Lung (tissue), 12 donors: ENCODE measurements around the gene NUP98. TPM values are rescaled to one million over a fixed set of nuclear protein-coding genes. Genes with fewer than 3 reads are reported as not detected.

Source experiments
- ATAC-seq: fragments of 200-7000 bp; cut with Tn5 transposase; one replicate; pipeline ENCODE4 v1.9.1; 2020; ENCODE audit warnings: moderate number of reproducible peaks; ENCODE audit not compliant: insufficient read depth, low FRiP score
- DNase-seq, 3 donors: peaks; one replicate each; pipeline ENCODE4 v3.0.0-alpha.2; 2013 to 2017
- H3K27ac ChIP-seq, 2 donors: one replicate each; pipeline ENCODE4 v1.5.1; 2013; ENCODE audit warnings: mild to moderate bottlenecking in 2 of 2, moderate library complexity in 2 of 2, control low read depth in 1 of 2, inconsistent platforms in 1 of 2, low read depth in 1 of 2, low read length in 1 of 2
- H3K27me3 ChIP-seq, 3 donors: one replicate each; pipeline ENCODE4 v1.5.1; 2013; ENCODE audit warnings: low read length in 2 of 3; ENCODE audit not compliant: control insufficient read depth in 3 of 3, insufficient read depth in 3 of 3
- H3K36me3 ChIP-seq, 4 donors: one replicate each; pipeline ENCODE4 v1.5.1; 2013; ENCODE audit warnings: low read length in 4 of 4, mild to moderate bottlenecking in 1 of 4, moderate library complexity in 1 of 4; ENCODE audit not compliant: control insufficient read depth in 4 of 4, insufficient read depth in 4 of 4
- H3K4me1 ChIP-seq, 5 donors: one replicate each; pipeline ENCODE4 v1.5.1; 2013; ENCODE audit warnings: low read length in 5 of 5, mild to moderate bottlenecking in 2 of 5, moderate library complexity in 1 of 5; ENCODE audit not compliant: control insufficient read depth in 5 of 5, insufficient read depth in 5 of 5
- H3K4me3 ChIP-seq: one replicate; pipeline ENCODE4 v1.5.1; 2013; ENCODE audit warnings: mild to moderate bottlenecking, control low read depth, moderate library complexity
- H3K9ac ChIP-seq, 2 donors: one replicate each; pipeline ENCODE4 v1.5.1; 2013; ENCODE audit warnings: low read length in 2 of 2, control low read depth in 1 of 2; ENCODE audit not compliant: insufficient read depth in 1 of 2
- H3K9me3 ChIP-seq, 4 donors: one replicate each; pipeline ENCODE4 v1.5.1; 2013; ENCODE audit warnings: low read length in 3 of 4, mild to moderate bottlenecking in 1 of 4, moderate library complexity in 1 of 4; ENCODE audit not compliant: control insufficient read depth in 4 of 4, insufficient read depth in 3 of 4
- CTCF ChIP-seq: IDR thresholded peaks from 2 replicates; pipeline ENCODE4 v1.5.1; 2012; ENCODE audit warnings: mild to moderate bottlenecking; ENCODE audit errors: control extremely low read depth, extremely low read depth
- WGBS, 2 donors: extraction: QIAGEN DNeasy Blood & Tissue Kit; methylation state at CpG; one replicate each; pipeline ENCODE4 v1.1.7; 2013; 5-methylcytosine and 5-hydroxymethylcytosine counted together
- polyA plus RNA-seq, 2 donors: library from polyadenylated mRNA; stranded (reverse); fragments of 200-250 nt; gene quantifications; one replicate each; pipeline ENCODE4 v1.2.1, GENCODE V29; 2013
- total RNA-seq, 2 donors: library from RNA; depleted of rRNA in 1 of 2; stranded (reverse); fragments of >200 nt in 1 of 2; gene quantifications; one replicate each; pipeline ENCODE4 v1.2.1, GENCODE V29; 2014 to 2021
- donor health status: control.
- donor health status: control.
- donor health status: Bipolar disorder and iron deficiency.
- donor health status: healthy.
- donor health status: DM: yes; HTN: yes; CAD: no.

NUP98 gene
- total and polyA plus RNA-seq, 4 donors: 16.6 to 109 (median 59.7) TPM

GRCh38 chr11:3684129-3684818, 113.1 kb downstream of the NUP98 start:
- Histone ChIP-seq H3K9me3 (no peaks in the 10 kb centered on the region), H3K9ac (no peak overlapping the region), H3K27me3 (no peaks in the 10 kb centered on the region), H3K4me3 (no peak overlapping the region), H3K36me3 (peaks cover 32 to 65% (median 52%) of the 10 kb centered on the region in 4 donors), H3K4me1 (peaks cover 0 to 11% (median 3%) of the 10 kb centered on the region in 5 donors), H3K27ac (no peak overlapping the region)
- DNase-seq: no peak
- ATAC-seq: no peak
- no peak for TF ChIP-seq CTCF
- WGBS, 2 donors: 83 to 94% methylated on average over 12 of the region's 12 CpGs

GRCh38 chr11:3683039-3683438, 114.3 kb downstream of the NUP98 start:
- no peak for ATAC-seq
- Histone ChIP-seq H3K27ac (no peak overlapping the region), H3K9me3 (no peaks in the 10 kb centered on the region), H3K4me1 (peaks cover 0 to 11% (median 3%) of the 10 kb centered on the region in 5 donors), H3K9ac (no peak overlapping the region), H3K27me3 (no peaks in the 10 kb centered on the region), H3K36me3 (peaks cover 37 to 76% (median 57%) of the 10 kb centered on the region in 4 donors), H3K4me3 (no peak overlapping the region)
- DNase-seq: no peak
- WGBS, 2 donors: 94 to 95% methylated on average over 9 of the region's 9 CpGs
- TF ChIP-seq CTCF: no peak

GRCh38 chr11:3679077-3679476, 118.3 kb downstream of the NUP98 start:
- no peak for ATAC-seq
- Histone ChIP-seq H3K9me3 (no peaks in the 10 kb centered on the region), H3K4me3 (no peak overlapping the region), H3K27me3 (no peaks in the 10 kb centered on the region), H3K27ac (no peak overlapping the region), H3K4me1 (no peaks in the 10 kb centered on the region), H3K9ac (no peak overlapping the region), H3K36me3 (peaks cover 46 to 77% (median 65%) of the 10 kb centered on the region in 4 donors)
- no peak for TF ChIP-seq CTCF
- DNase-seq: no peak
- WGBS, 2 donors: 96 to 98% methylated on average over 3 of the region's 3 CpGs
